NCI-H187 treated with DMSO at 0.1 percent for 48 hours (cell line): ENCODE data around the gene APBA2.
"Not testable (repeated sequence)": the region's sequence is repeated elsewhere in the genome, so short reads cannot be mapped to it uniquely, and the experiment has no call there.

ENCODE experiments used
- DNase-seq: peaks from one replicate; lab custom pipeline; 2025; lab: John Stamatoyannopoulos, UW

Gene APBA2

GRCh38 chr15:29035336-29036285 is 149.8 kb downstream of the APBA2 start:
- DNase-seq, result no peak

DNA sequence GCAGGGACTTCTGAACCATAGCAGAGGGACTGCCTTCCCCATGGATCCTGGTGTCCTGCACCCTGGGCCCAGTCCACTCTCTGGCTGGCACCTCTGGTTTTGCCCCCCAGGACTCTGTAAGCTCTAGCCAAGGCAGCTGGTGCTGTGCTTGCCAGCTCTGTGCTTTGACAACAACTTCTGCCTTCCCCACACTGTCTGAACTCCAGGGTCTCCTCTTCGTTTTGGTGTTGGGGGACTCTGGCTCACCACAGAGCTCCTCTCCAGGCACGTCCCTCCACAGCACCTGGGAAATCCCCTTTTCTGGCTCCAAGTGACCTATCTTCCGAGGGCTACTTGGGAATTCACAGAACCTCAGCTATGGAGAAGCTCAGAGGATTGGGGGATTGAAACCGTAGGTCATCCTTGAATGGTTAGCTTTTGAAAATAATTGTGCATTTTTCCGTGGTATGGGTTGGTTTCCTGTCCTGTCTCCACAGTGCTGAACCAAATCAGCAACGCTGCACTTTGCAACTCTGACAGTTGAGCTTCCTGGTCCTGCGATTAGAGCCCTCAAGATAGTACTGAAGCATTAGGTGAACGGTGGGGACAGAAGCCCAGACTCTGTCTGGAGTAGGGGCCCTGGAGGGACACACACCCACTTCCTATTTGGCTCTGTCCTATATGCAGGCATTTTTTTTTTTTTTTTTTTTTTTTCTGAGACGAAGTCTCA is 152.4 kb downstream of the APBA2 start:
- no peak for DNase-seq

GRCh38 chr15:29039466-29040369 is 153.9 kb downstream of the APBA2 start:
- no peak for DNase-seq

GRCh38 chr15:29040370-29040751 is 154.6 kb downstream of the APBA2 start:
- DNase-seq, result no peak

DNA sequence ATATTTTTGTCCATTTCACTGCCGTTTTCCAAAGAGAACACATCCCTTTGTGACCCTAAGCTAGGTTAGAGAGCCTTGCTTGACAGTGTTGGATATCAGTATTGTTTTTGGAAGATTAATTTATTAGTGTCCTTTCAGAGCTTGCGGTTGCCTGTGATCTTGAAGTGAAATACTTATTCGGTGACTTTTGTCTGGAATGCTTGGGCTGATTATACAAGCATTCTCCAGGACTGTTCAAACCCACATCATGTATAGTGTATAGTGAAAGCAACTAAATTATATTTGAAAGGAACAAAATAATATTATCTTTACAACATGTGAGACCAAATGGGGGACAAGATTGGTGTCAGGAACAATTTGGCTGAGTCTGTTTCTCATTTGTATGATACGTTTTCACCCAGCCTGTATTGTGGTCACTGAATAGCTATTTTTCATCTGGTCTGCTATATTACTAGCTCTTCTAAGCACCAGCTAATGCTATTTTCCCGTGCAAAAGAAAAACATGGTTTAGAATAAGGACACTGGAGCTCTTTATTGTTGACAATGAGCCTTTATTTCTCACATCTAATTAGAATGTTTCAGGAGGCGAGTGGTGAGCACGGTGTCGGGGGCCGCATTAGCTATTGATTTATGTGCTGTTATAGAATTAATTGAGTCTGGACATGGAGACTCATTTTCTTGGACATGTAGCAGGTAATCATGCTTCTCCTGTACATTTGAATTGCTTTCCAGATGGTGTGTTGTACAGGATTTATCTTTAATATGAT is 158.1 kb downstream of the APBA2 start:
- DNase-seq, result no peak

DNA sequence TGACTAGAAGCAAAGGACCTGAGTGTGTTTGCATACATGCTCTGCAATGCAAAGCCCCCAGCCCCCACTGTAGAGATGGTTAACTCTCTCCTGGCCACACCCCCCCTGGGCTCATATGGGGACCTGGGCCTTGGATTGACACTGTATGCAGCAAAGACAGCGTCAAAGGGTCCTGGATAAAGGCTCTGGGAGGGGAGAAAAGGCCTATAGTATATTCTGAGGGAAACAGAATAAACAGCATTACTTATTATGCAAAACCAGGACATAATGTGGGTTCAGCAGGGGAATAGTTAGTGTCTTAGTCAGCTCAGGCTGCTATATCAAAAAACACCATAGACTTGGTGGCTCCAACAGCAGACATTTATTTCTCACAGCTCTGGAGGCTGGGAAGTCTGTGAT is 158.7 kb downstream of the APBA2 start:
- DNase-seq, result no peak

DNA sequence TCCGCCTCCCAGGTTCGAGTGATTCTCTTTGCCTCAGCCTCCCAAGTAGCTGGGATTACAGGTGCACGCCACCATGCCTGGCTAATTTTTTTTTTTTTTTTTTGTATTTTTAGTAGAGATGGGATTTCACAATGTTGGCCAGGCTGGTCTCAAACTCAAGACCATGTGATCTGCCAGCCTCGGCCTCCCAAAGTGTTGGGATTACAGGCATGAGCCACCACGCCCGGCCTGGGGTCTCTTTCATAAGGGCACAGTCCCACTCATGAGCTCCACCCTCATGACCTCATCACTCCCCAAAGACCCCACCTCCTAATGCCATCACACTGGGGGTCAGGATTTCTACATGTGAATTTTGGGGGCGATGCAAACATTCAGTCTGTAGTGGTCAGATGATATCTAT is 159.4 kb downstream of the APBA2 start:
- DNase-seq, result not testable (repeated sequence)

DNA sequence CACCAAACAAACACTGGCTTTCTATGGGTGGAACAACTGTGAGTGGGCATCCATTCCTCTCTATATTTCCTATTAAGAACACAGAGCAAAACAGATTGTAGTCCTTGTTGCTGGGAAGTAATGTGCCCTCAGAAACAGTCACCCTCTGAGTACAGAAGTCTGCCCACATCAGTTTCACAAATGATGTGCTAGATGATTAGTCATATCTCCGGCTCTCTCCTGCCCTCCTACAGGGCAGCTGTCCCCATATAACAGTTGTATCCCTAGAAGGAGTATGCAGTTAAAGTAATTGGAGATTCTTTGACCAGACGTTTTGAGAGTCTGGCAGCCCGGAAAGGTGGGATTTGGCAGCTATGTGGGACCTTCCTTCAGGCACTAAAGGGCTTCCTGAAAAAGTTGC is 159.9 kb downstream of the APBA2 start:
- no peak for DNase-seq

DNA sequence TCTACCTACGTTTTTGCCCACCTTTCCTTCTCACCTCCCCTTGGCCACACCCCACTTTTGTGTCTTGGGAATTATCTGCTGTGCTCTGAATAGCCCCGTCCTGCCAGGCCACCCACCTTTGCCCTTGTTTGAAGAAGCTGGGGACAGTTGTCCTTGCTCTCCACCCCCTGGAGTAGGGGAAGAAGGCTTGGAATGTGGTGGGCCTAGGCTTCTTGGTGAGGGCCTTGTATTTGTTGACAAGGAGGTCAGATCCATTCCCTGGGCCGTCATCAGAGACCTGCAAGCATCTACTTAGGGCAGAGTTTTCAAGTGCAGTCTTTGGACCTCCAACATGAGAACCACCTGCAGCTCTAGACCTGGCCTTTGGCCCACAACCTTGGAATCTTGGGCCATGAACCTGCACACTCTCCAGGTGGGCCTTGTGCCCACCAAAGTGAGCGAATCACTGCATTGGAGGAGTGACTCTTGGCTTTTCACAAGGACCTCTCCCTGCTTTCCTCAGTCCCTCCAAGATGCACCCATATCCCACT is 160.6 kb downstream of the APBA2 start:
- DNase-seq, result no peak

- DNase-seq, result no peak
Observed at GRCh38 chr15:29046977-29047376, 161.2 kb downstream of the APBA2 start.

DNA sequence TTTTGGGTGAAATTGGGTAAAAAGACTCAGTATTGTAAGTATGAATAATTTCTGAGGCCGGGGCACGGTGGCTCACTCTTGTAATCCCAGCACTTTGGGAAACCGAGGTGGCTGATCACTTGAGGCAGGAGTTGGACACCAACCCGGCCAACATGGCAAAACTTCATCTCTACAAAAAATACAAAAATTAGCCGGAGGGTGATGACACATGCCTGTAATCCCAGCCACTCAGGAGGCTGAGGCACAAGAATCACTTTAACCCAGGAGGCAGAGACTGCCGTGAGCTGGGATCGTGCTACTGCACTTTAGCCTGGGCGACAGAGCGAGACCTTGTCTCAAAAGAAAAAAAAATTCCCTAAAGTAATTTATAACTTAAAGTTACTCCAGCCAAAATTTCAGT is 162.2 kb downstream of the APBA2 start:
- DNase-seq, result no peak

GRCh38 chr15:29050870-29051269 is 165.1 kb downstream of the APBA2 start:
- no peak for DNase-seq

- no peak for DNase-seq
Observed at GRCh38 chr15:29051422-29051821, 165.6 kb downstream of the APBA2 start.

GRCh38 chr15:29053006-29053405 is 167.2 kb downstream of the APBA2 start:
- DNase-seq, result no peak

DNA sequence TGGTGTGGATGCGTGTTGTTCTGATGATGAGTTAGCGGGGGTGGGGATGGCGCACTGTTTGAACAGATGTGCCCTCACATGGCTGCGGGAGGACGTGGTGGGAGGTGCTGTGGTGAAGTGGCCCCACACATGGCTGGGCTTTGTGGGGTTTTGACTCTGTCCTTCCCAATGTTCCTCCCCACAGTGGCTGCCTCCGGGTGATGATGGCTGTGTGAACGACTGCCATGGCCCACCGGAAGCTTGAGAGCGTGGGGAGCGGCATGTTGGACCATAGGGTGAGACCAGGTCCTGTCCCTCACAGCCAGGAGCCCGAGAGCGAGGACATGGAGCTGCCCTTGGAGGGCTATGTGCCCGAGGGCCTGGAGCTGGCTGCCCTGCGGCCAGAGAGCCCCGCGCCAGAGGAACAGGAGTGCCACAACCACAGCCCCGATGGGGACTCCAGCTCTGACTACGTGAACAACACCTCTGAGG is 167.9 kb downstream of the APBA2 start:
- no peak for DNase-seq

DNA sequence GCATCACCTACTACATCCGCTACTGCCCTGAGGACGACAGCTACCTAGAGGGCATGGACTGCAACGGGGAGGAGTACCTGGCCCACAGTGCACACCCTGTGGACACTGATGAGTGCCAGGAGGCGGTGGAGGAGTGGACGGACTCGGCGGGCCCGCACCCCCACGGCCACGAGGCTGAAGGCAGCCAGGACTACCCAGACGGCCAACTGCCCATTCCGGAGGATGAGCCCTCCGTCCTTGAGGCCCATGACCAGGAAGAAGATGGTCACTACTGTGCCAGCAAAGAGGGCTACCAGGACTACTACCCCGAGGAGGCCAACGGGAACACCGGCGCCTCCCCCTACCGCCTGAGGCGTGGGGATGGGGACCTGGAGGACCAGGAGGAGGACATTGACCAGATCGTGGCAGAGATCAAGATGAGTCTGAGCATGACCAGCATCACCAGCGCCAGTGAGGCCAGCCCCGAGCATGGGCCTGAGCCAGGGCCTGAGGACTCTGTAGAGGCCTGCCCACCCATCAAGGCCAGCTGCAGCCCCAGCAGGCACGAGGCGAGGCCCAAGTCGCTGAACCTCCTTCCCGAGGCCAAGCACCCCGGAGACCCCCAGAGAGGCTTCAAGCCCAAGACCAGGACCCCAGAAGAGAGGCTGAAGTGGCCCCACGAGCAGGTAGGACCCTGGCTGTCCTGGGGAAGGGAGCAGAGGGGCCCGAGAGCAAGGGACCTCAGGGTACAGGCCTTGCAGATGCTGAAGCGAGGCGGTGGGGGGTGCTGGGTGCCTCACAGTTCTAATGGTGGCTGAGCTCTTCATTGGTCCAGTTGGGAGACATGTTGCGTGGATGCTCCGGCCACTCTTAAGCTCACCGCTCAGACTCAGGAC is 168.6 kb downstream of the APBA2 start:
- DNase-seq, result no peak

DNA sequence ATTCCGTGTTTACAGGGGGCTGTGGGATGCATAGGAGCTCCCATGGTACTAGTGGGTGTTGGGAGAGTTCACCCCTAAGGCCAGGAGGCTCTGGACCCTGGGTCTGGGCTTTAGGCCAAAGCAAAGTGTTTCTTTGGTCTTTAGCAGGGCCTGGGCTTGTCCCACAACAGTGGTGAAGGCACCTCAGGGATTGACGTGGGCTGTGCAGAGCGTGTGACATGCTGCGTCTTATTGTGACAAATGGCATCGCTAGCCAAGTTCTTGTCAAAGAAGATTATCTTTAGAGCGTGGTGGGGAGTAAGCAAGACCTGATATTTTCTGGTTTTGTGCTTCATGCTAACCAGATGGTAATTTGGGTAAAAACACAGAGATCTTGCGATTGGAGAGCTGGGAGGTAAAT is 170.1 kb downstream of the APBA2 start:
- no peak for DNase-seq

DNA sequence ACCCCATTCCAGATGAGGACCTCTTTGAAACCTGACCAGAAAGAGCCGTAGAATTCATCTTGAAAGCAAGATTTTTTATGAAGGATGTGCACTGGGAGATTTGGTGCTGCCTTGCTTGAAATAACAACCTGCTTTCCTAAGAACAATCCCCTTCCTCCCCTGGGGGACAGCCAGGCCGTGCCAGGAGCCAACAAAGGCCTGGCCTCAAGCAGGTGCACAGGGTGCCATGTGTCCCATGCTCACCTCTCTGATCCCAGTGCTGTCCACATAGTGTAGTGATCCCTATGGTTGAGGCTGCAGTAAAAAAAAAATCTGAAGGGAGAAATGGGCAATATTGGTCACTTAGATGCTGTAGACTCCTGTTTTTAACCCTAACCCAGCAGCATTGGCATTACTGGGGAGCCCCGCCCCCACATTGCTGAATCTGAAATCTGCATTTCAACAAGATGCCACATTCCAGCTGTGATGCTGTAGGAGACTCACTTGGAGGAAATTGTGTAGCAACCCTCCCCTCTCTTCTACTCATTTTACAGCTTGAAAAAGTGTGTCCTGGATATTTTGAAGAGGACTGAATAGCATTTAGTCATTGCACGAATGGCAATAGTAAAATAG is 171.2 kb downstream of the APBA2 start:
- DNase-seq, result no peak

GRCh38 chr15:29057856-29058255 is 172.1 kb downstream of the APBA2 start:
- DNase-seq, result no peak
